Measurements from ENCODE around the gene PTPRN2.
"Not testable (repeated sequence)": the region's sequence is repeated elsewhere in the genome, so short reads cannot be mapped to it uniquely, and the experiment has no call there.

Gene PTPRN2

DNA sequence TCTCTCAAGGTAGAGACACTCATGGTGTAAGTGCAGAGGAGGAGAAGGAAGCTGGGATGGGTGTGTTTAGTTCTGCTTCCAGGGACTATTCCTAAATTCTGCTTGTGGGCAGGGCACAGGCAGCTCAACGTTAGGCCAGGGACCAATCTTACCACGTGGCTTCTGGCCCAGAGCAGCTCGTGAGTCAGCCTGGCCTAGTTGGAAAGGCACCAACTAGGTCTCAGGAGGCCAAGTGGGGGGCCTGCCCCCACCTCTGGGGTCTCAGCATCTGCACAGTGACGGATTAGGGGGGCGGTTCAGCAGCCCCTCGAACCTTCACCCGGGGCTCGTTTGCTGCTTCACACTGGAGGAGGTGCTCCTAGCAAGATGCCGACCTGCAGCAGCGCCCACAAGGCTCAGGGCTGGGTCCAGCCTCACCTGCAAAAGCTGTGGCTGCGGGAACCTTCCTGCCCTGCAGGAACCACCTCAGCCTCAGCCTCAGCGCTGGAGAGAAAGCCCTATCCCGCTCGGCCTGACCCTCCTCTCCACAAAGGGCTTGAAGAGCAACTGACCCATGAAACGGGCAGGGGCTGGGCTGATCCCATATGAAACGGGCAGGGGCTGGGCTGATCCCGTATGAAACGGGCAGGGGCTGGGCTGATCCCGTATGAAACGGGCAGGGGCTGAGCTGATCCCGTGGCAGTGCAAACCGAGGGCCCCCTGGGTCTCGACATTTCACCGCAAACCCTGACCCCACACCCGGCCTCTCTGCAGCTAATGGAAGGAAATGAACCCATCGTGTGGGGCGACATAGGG lies 803.4 kb downstream of the PTPRN2 start:
- no peak for DNase-seq (ENCODE audit: low read depth in 2 of 2)

DNA sequence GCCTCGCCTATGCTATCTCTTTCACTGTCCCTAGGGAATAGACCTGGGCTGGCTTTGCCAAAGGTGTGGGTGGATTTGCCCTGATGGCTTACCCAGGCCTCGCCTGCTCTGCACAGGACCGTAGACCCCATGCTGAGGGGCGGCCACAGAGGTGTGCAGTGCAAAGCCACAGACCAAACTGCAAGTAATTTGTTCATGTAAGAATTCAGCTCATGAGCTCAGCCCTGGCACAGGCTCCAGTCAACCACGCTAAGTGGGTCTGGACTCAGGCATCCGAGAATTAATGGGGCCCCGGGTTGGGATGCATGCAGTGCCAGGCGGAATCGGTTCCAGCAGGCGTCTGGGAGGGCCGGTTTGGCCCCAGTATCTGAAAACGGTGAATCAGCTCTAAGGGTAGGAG lies 805.6 kb downstream of the PTPRN2 start:
- DNase-seq (ENCODE audit: low read depth in 2 of 2) = no peak

DNA sequence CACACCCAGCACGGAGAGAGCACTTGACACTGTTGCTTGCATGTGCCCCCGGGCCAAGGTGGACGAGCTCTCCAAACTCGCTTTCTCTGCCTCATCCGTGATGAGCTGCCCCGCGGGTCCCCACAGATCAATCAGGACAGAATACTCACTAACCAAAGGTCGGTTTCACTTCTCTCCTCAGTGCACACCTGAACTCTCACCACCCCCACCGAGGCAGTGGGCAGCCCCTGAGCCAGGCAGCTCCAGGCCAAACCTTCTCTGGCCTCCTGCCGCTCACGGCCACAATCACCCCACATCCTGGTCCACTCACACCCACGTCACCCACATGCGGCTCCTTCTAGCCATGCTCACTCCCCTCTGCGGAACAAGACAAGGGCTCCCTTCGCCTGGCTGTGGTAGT lies 806.9 kb downstream of the PTPRN2 start:
- no peak for DNase-seq (ENCODE audit: low read depth in 2 of 2)

DNA sequence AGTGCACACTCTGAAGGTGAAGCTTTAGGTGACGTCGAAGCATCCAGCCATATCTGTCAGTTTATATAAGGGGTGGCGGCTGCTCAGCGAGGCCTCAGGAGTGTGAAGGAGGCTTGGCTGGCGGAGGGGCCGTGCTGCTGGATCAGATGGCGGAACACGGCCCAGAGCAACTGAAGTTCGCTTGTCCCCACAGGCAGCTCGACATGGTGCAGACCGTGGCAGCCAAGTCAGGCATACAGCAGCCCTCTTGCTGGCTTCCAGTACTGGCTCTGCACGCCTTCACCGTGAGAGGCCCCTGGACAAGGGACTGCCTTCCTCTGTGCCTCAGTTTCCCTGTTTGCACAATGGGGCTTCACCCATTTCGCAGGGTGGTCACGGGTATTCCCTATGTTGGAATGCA lies 807.3 kb downstream of the PTPRN2 start:
- no peak for DNase-seq (ENCODE audit: low read depth in 2 of 2)

DNA sequence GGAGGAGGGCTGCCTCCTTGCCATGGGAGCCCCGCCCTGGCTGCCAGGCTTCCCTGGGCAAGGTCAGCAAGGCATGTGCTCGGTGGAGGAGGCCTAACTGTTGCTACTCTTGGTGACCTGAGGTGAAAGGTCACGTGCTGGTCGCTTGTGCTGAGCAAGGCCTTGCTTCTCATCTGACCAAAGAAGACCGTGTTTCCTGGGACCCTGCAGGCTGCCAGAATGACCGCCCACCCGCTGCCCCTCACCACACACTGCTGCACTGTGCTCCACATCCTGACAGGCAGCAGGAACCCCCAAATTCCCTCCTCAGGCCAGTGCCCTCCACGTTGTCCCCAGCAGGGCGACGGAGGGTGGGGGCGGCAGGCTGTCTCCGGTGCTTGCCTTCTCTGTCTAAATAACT lies 808.4 kb downstream of the PTPRN2 start:
- DNase-seq (ENCODE audit: low read depth in 2 of 2) = no peak

DNA sequence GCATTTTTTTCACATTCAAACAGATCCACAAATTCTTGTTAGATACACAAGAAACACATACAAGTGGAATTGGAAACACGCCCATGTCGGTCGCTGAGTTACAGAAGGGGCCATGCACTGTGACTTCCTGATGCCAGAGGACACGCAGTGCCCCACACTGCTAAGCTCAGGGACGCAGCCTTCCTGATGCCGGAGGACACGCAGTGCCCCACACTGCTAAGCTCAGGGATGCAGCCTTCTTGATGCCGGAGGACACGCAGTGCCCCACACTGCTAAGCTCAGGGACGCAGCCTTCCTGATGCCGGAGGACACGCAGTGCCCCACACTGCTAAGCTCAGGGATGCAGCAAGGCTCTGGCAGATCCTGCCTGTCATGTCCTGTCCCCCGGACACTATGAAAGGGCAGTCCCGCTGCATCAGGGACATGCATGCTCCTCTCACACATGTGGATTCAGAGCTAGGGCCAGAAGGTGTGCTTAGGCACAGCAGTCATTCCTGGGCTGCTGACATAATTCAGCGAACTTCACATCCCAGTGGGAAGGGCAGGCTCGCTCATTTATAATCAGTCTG lies 810.3 kb downstream of the PTPRN2 start:
- DNase-seq (ENCODE audit: low read depth in 2 of 2) = not testable (repeated sequence)

DNA sequence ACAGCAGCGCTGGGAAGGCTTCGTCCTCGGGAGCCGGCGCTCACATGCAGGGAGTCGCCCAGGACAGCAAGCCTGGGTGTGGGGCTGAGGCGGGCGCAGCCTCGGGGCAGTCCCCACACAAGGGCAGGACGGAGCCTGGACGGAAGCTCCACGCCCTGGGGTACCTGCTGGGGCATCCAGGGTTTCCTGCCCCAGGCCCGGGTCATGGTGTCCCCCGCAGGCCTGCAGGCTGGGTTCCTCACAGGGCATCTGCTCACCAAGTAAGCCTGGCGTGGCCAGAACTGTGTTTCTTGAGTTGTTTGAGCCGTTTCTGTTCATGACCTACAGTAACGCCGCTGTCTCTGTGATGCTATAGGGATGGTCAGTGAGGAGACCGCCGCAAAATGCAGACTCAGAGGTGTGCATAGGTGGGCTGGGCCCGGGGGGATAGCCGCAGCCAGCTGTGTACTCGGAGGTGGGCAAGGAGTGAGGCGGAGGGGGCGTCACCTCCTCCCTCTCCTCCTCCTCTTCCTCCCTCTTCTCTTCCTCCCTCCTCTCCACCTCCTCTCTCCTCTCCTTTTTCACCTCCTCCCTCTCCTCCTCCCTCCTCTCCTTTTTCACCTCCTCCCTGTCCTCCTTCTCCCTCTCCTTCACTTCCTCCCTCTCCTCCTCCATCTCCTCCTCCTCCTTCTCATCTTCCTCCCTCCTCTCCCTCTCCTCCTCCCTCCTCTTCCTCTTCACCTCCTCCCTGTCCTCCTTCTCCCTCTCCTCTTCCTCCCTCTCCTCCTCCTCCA lies 811.9 kb downstream of the PTPRN2 start:
- DNase-seq (ENCODE audit: low read depth in 2 of 2) = no peak

DNA sequence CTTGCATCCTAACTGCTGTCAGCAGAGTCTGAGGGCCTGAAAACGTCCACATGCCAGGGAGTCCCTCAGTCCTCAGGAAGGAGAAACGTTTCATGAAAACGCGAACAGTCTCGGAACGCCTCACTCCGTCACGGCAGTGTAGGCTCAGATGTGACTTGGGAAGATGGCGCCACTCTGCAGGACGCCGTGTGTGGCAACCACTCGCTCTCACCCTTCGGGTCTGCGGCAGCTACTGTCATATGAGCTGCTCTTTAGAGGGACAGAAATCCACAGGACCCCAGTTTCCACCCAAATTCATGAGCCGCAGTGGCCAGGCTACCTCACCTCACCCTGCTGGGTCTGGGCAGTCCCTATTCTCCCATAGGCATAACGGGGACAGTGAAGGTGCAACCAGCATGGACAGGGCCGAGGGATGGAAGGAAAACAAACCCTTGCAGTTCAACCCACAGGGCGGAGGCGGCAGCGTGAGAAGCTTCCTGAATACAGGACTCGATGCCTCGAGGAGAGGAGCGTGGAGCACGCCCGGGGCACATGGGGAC lies 812.5 kb downstream of the PTPRN2 start:
- DNase-seq (ENCODE audit: low read depth in 2 of 2) = no peak

DNA sequence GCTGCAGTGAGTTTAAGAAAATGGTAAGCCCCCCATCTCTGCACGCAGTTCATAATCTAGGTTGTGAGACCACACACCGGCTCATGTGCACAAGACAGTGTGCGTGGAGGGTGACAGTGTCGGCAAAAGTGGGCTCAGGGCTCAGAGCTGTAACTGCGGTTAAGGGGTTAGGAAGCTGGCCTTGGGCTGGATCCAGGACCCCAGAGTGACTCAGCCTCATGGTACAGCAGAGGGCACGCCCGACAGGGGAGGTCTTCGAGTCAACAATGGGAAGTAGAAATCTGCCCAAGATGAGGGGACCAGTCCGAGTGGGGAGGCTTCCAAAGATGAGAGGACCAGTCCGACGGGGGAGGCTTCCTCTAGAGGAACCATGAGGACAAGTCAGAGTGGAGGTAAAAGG lies 813.1 kb downstream of the PTPRN2 start:
- DNase-seq (ENCODE audit: low read depth in 2 of 2) = no peak

DNA sequence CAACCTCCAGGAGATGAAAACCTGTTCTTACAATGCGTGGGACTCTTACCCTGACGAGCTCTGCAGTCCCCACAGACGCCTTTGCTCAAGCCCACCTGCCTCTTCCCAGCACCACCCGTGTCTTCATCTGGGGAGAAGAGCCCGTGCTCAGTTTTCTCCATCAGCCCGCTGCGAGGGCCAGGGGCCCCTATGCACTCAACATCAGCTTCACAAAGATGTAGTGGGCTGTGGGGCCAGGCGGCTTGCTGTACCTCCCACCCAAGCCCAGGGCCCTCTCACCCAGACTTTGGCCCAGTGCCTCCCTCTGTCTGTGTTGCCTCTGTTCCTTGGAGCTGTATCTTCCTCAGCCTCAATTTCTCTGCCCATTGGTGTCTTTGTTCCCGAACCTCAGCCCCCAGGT lies 814.3 kb downstream of the PTPRN2 start:
- DNase-seq (ENCODE audit: low read depth in 2 of 2) = no peak

DNA sequence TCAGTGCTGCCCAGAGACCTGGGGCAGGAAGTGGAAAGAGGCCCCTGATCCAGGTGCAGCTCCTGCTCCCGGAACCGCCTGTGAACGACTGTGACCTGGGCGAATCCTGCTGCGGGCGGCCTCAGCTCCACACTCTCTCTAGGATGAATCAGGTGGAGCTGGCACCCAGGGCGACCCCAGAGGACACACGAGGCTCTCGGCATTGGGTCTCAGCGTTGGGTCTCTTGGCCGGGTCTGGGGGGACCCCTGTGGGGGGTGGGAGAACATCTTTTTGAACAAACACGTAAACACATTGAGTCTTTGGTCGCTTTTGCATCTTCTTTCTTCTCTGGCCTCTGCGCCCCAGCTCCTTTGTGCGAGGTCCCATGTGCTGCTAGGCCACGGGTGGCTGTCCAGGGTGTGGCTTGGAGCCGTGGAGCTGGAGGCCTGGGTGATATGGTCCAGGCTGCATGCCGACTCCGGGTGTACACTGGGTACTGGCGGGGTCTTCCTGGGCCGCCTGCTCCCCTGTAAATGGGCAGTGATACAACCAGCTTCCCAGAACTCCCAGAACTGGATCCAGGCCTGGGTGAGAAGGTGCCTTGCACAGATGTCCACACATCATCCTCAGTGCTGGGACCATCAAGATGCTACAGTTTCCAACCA lies 815.0 kb downstream of the PTPRN2 start:
- no peak for DNase-seq (ENCODE audit: low read depth in 2 of 2)

DNA sequence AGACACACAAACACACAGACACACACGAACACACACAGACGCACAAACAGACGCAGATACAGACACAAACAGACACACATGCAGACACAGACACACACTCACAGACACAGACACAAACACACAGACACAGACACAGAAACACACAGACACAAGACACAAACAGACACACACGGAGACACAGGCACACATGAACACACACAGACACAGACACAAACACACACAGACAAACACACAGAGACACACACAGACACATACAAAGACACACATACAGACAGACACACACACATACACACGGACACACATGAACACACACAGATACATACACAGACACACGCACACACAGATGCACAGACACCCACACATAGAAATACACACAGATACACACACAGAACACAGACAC lies 815.9 kb downstream of the PTPRN2 start:
- DNase-seq (ENCODE audit: low read depth in 2 of 2) = no peak

DNA sequence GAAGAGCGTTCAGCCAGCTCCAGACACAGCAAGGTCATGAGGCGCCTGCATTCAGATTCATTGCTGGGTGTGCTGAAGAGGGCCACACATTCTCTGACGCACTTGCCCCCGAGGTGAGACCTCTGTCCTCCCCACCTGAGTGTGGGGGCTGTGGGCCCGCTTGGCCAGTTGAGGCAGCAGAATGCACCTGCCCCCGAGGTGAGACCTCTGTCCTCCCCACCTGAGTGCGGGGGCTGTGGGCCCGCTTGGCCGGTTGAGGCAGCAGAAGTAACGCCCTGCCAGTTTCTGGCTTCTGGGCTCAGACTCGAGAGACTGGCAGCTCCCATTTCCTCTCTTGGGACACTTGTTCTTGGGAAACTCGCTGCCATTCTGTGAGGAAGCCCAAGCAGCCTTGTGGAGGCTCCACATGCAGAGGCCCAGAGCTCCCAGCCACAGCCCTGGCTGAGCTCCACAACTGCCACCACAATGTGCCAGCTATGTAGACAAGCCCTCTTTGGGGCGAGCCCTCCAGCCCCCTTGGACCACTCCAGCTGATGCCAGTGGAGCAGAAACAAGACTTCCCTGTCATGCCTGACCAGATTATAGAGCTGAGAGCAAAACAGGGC lies 816.8 kb downstream of the PTPRN2 start:
- no peak for DNase-seq (ENCODE audit: low read depth in 2 of 2)

DNA sequence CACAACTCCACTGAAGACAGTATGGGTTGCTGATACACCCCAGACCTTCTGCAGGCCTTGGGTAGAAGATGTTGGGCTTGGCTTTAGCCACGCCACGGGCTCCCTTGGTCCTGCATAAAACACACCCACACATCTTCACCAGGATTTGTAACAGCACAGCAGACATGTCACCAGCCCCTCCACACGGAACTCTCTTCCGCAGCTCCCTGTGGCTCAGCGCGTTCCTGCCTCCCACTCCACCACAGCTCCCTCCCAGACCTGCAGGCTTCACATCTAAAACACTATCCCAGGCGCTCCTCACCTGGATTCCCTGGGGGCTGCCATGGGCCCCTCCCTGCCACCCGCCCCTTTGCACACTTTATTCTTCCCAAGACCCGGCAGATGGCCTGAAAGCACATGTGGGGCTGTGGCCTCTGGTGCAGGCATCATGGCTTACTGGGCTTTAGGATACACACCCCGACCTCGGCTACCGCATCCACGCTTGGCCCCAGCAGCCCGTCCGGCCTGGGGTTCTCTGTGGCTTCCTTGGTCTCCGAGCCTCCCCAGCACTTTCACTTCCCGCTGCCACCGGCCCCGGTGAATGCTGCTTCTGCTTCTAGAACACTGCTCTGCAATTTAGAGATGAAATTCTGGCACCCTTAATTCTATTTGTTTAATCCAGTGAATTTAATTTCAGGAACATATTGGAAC lies 818.0 kb downstream of the PTPRN2 start:
- no peak for DNase-seq (ENCODE audit: low read depth in 2 of 2)

DNA sequence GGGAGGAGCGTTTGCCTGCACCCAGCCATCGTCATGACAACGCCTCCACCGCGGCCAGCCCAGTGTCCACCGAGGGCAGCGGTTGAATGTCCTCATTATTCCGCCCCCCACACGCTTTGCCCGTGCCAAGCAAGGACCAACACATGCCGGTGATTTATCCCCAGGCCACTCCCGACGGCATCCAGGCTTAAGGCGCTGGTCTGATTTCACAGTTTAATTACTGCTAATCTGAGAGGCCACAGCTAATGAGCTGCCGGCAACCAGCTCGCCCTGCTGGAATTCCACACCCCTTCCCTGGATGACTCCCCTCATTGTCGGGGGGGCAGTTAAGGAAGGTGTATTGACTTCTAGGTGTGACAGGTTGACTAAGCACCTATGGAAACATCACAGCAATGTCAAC lies 818.5 kb downstream of the PTPRN2 start:
- DNase-seq (ENCODE audit: low read depth in 2 of 2) = no peak

DNA sequence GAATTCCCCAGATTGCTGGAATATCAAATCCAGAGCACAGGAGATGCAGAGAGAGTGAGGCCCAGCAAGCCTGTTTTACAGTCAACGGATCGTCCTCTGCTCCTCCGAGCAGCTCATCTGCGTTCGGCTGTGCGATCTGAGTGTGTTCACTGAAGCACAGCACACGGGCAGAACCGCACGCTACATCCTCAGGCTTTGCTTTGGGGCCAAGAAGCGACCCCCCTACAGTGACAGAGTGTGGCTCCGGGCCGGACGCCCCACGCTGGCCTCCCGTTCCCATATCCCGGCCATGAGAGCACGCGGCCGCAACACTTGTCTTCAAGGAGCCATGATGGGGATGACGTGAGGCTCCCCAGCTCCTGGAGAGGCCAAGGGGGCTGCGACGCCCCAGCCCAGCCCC lies 819.4 kb downstream of the PTPRN2 start:
- no peak for DNase-seq (ENCODE audit: low read depth in 2 of 2)

DNA sequence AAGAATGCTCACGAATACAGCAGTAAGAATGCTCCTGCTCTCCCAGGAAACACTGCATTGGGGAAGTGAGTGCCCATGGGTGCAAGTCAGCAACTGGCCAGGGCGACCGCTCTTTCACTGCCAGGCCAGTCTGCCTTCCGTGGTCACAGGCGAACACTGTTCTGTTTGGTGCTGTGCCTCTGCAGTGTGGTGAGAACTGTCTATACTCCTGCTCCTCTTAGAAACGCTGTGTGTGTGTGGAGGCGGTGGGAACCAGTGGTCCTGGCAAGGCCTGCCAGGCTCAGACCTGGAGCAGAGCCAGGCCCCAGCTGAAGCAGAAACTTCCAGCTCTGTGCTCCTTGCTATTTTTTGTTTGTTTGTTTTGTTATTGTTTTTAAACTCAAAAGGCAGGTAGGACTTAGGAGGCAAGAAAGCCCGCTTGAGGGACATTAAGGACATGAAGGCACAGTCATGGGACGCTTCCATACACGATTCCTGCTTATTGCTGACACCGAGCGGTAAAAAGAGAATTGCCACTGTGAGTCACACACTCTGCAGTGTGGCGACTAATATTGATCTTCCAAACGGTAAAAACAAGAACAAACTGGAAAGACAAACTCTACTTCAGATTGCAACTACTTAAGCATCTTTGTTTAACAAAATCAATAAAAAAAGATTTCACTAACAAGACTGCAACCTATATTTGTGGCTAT lies 820.0 kb downstream of the PTPRN2 start:
- no peak for DNase-seq (ENCODE audit: low read depth in 2 of 2)

DNA sequence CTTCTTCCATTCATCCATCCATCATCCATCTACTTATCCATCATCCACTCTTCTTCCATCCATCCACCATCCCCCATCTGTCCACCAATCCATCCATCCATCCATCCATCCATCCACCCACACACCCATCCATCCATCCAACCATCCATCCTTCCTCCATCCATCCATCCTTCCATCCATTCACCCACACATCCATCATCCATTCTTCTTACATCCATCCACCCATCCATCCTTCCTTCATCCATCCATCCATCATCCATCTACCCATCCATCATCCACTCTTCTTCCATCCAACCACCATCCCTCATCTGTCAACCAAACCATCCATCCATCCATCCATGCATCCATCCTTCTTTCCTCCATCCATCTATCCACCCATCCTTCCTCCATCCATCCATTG lies 821.5 kb downstream of the PTPRN2 start:
- no peak for DNase-seq (ENCODE audit: low read depth in 2 of 2)

DNA sequence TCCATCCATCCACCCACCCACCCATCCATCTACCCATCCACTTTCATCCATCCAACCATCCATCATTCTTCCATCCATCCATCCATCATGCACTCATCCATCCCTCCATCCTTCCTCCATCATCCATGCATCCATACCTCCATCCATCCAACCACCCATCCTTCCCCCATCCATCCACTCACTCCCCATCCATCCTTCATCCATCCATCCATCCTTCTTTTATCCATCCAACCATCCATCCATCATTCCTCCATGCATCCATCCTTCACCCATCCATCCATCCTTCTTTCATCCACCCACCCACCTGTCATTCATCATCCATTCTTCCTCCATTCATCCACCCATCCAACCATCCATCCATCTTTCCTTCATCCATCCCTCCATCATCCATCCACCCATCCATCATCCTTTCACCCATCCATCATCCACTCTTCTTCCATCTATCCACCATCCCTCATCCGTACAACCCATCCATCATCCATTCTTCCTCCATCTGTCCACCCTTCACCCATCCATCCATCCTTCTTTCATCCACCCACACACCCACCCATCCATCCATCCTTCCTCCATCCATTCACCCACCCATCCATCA lies 822.6 kb downstream of the PTPRN2 start:
- no peak for DNase-seq (ENCODE audit: low read depth in 2 of 2)

DNA sequence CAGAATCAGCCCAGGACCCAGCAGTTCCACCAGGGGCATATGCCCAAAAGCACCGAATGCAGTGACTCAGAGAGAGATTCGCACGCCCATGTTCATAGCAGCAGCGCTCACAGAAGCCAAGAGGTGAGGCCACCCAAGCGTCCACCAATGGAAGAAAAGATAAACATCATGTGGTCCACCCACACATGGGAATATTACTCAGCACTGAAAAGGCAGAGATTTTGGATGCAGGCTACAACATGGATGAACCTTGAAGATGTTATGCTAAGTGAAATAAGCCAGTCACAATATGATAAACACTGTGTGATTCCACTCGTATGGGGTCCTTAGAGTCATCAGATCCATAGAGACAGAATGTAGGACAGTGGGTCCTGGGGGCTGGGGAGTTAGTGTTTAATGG lies 823.4 kb downstream of the PTPRN2 start:
- DNase-seq (ENCODE audit: low read depth in 2 of 2) = no peak
